ENCODE results near the gene LSP1.

The LSP1 gene

DNA sequence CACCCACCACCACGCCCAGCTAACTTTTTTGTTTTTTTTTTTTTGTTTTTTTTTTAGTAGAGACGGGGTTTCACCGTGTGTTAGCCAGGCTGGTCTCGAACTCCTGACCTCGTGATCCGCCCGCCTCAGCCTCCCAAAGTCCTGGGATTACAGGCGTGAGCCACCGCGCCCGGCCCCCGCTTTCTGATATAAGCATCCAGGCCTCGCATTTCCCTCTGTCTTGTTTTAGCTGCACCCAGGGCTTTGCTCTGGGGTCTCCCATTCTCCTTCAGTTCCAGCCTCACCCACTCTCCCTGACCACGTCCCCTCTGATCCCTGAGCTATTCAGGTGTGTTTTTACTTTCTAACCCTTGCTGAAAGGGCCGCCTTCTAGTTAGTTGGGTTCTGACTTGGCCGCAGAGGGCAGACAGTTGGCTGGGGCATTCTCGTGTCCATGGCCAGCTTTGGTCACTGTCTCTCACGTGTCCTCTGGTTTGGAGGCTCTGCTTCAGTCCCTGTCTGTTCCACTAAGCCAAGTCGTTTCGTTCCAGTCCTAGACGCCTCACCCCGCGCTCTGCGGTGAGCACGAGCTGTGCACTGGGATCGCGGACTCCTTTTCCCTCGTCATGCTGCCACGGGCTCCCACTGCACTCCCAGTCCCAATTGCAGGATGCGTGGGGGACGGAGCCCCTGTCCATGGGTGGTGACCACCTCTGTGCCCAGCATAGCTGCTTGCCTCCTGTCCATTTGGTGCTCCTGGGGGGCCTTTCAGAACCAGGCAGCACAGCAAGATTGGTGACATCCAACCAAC lies 60.6 kb downstream of the LSP1 start:
- Histone ChIP-seq H3K4me1 (ENCODE audit: control insufficient read depth in 1 of 2, insufficient read depth in 2 of 2, low read length in 2 of 2) (no peaks in the 10 kb centered on the region), H3K9me3 (ENCODE audit: control insufficient read depth in 1 of 2, low read length in 2 of 2) (no peaks in the 10 kb centered on the region), H3K27me3 (ENCODE audit: low read depth, low read length) (no peaks in the 10 kb centered on the region), H3K36me3 (ENCODE audit: control insufficient read depth in 1 of 2, insufficient read depth in 2 of 2, low read length in 2 of 2) (no peaks in the 10 kb centered on the region), H3K27ac (ENCODE audit: low read length) (no peak overlapping the region), H3K4me3 (ENCODE audit: low read depth in 1 of 2, low read length in 2 of 2) (no peak overlapping the region)

GRCh38 chr11:1915795-1916131 lies 62.9 kb downstream of the LSP1 start:
- Histone ChIP-seq H3K27ac (ENCODE audit: low read length) (no peak overlapping the region), H3K4me1 (ENCODE audit: control insufficient read depth in 1 of 2, insufficient read depth in 2 of 2, low read length in 2 of 2) (no peaks in the 10 kb centered on the region), H3K27me3 (ENCODE audit: low read depth, low read length) (no peaks in the 10 kb centered on the region)

GRCh38 chr11:1916132-1916985 lies 63.5 kb downstream of the LSP1 start:
- no peak overlapping the region for H3K27ac ChIP-seq (ENCODE audit: low read length)
- H3K9me3 ChIP-seq (ENCODE audit: control insufficient read depth in 1 of 2, low read length in 2 of 2) = no peaks in the 10 kb centered on the region
- no peak overlapping the region for H3K4me3 ChIP-seq (ENCODE audit: low read depth in 1 of 2, low read length in 2 of 2)
- H3K27me3 ChIP-seq (ENCODE audit: low read depth, low read length) = no peaks in the 10 kb centered on the region
- H3K36me3 ChIP-seq (ENCODE audit: control insufficient read depth in 1 of 2, insufficient read depth in 2 of 2, low read length in 2 of 2) = no peaks in the 10 kb centered on the region
- H3K4me1 ChIP-seq (ENCODE audit: control insufficient read depth in 1 of 2, insufficient read depth in 2 of 2, low read length in 2 of 2) = peaks cover 0 to 2% of the 10 kb centered on the region in 2 donors

More at GRCh38 chr11:1915795-1916131, 62.9 kb downstream of the LSP1 start:
- no peak overlapping the region for H3K4me3 ChIP-seq (ENCODE audit: low read depth in 1 of 2, low read length in 2 of 2)
- H3K36me3 ChIP-seq (ENCODE audit: control insufficient read depth in 1 of 2, insufficient read depth in 2 of 2, low read length in 2 of 2) = no peaks in the 10 kb centered on the region
- H3K9me3 ChIP-seq (ENCODE audit: control insufficient read depth in 1 of 2, low read length in 2 of 2) = no peaks in the 10 kb centered on the region

GRCh38 chr11:1916986-1917522 lies 64.2 kb downstream of the LSP1 start:
- Histone ChIP-seq H3K27me3 (ENCODE audit: low read depth, low read length) (no peaks in the 10 kb centered on the region), H3K4me1 (ENCODE audit: control insufficient read depth in 1 of 2, insufficient read depth in 2 of 2, low read length in 2 of 2) (peaks cover 0 to 7% of the 10 kb centered on the region in 2 donors), H3K4me3 (ENCODE audit: low read depth in 1 of 2, low read length in 2 of 2) (no peak overlapping the region), H3K36me3 (ENCODE audit: control insufficient read depth in 1 of 2, insufficient read depth in 2 of 2, low read length in 2 of 2) (no peaks in the 10 kb centered on the region), H3K9me3 (ENCODE audit: control insufficient read depth in 1 of 2, low read length in 2 of 2) (no peaks in the 10 kb centered on the region), H3K27ac (ENCODE audit: low read length) (no peak overlapping the region)

GRCh38 chr11:1917523-1918435 lies 64.9 kb downstream of the LSP1 start:
- Histone ChIP-seq H3K36me3 (ENCODE audit: control insufficient read depth in 1 of 2, insufficient read depth in 2 of 2, low read length in 2 of 2) (no peaks in the 10 kb centered on the region), H3K27me3 (ENCODE audit: low read depth, low read length) (no peaks in the 10 kb centered on the region), H3K4me3 (ENCODE audit: low read depth in 1 of 2, low read length in 2 of 2) (no peak overlapping the region), H3K9me3 (ENCODE audit: control insufficient read depth in 1 of 2, low read length in 2 of 2) (no peaks in the 10 kb centered on the region), H3K27ac (ENCODE audit: low read length) (no peak overlapping the region), H3K4me1 (ENCODE audit: control insufficient read depth in 1 of 2, insufficient read depth in 2 of 2, low read length in 2 of 2) (peaks cover 0 to 14% of the 10 kb centered on the region in 2 donors)

DNA sequence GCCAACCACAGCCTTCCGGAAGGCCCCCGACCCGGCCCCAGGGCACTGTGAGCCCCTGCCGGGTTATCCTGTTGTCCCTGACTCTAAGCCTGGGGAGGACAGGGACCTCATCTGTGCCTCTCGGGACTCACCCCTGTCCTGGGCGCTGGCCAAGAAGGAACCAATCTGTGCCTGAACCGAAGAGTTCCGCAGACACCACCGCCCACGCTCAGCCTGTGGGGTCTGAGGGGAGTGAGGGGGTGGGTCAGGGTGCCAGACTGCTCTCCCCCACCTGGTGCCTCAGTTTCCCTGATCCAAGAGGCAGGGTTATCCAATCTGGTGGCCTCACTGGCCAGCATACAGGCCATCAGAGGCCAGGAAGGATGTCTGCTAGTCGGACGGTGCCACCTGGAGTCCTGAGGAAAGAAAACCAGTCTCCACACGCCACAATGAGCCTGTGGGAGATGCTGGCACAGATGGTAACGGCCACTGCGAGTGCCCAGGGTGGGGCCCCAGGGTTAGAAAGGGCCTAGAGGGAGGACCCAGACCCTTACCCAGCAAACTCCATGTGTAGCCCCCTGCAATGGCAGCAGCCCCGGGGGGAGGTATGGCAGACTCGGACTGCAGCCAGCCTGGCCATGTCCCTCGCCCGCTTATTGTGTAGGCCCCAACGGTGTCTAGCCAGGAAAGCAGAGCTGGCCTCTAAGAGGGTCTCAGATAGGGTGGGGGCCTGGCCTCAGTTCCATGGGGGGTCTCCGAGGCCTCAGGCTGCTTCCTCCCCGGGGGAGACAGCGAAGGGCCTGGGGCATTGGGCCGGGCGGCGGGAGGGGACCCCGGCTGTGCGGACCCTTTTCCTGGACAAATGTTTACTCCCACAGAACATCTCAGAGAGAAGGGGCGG lies 65.8 kb downstream of the LSP1 start:
- H3K27me3 ChIP-seq (ENCODE audit: low read depth, low read length) = no peaks in the 10 kb centered on the region
- no peaks in the 10 kb centered on the region for H3K36me3 ChIP-seq (ENCODE audit: control insufficient read depth in 1 of 2, insufficient read depth in 2 of 2, low read length in 2 of 2)
- no peak overlapping the region for H3K4me3 ChIP-seq (ENCODE audit: low read depth in 1 of 2, low read length in 2 of 2)
- no peak overlapping the region for H3K27ac ChIP-seq (ENCODE audit: low read length)
- H3K9me3 ChIP-seq (ENCODE audit: control insufficient read depth in 1 of 2, low read length in 2 of 2) = no peaks in the 10 kb centered on the region
- peaks cover 0 to 17% of the 10 kb centered on the region in 2 donors for H3K4me1 ChIP-seq (ENCODE audit: control insufficient read depth in 1 of 2, insufficient read depth in 2 of 2, low read length in 2 of 2)

DNA sequence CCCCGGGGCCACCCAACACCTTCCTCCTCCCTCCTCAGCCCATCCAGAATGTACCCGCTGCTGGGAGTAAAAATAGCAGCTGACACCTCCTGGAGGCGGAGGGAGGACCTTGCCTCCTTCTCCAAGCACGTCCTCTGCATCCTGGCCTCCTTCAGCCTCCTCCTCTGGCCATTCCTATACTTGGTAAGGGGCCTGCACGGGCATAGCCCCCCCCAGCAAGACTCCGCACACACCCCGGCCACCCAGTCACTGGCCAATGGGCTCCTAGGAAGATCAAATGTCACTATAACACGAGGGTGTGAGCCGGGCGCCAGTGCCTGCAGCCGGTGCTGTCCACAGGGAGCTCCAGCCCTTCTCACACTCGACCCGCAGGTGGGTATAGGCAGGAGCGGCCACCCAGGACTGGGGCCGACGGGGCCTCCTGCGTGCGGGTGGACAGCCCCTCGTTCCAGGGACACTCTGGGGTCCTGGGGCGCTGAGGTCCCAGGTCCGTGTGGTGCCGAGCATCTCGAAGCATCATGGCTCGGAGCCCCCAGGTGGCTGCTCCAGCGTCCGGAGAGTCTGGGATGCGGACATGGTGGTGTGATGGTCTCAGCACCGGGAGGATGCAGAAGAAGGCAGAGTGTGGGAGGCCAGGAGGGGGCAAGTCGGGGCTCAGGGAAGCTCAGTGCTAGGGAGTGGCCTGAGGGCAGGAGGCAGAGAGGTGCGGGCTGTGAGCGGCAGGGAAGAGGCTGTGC lies 66.7 kb downstream of the LSP1 start, which contains the start of gene TNNT3:
TNNT3 (plus strand) TSS at position 313 of the 737 bp plus-strand sequence. CDS start 3,172 bp downstream, outside the sequence.
- no peak within 1 kb of the TSS for H3K4me3 ChIP-seq (ENCODE audit: low read depth in 1 of 2, low read length in 2 of 2)
- H3K4me1 ChIP-seq (ENCODE audit: control insufficient read depth in 1 of 2, insufficient read depth in 2 of 2, low read length in 2 of 2) = peaks cover 0 to 17% of the 10 kb centered on the region in 2 donors
- no peaks in the 10 kb centered on the region for H3K27me3 ChIP-seq (ENCODE audit: low read depth, low read length)
- no peaks in the 10 kb centered on the region for H3K9me3 ChIP-seq (ENCODE audit: control insufficient read depth in 1 of 2, low read length in 2 of 2)
- no peaks in the 10 kb centered on the region for H3K36me3 ChIP-seq (ENCODE audit: control insufficient read depth in 1 of 2, insufficient read depth in 2 of 2, low read length in 2 of 2)
- no peak within 1 kb of the TSS for H3K27ac ChIP-seq (ENCODE audit: low read length)

DNA sequence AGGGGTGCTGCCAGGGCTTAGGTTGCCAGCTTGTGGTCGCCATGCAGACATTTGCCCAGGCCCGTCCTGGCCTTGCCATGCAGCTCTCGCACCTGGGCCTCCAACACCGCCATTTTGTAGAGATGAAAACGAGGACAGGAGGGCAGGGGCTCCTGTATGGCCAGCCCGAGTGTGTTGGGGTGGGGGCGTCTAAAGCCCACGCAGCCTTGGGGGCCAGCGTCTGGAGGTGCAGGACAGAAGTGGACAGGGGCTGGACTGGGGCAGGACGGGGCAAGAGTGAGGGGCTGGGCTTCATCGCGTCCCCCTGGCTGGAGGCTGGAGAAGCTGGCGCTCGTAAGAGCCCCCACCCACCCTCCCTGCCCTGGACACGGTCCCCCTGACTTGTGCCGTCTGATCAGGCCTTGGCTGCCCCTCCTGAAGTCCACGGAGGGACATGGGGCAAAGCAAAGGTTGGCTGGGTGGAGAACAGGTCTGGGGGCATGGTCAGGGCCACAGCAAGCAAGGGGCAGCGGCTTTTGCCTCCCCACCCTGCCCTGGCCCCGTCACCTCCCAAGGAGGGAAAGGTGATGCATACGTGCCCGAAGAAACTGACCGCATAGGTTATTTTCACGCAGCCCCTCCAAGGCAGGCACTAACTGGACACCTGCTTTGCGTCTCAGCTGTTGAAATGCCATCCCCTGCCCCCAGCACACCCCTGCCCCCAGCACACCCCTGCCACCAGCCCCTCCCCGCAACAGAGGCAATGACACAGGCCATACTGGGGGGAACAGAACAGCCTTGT lies 67.4 kb downstream of the LSP1 start:
- Histone ChIP-seq H3K4me3 (ENCODE audit: low read depth in 1 of 2, low read length in 2 of 2) (no peak overlapping the region), H3K4me1 (ENCODE audit: control insufficient read depth in 1 of 2, insufficient read depth in 2 of 2, low read length in 2 of 2) (peaks cover 0 to 17% of the 10 kb centered on the region in 2 donors), H3K9me3 (ENCODE audit: control insufficient read depth in 1 of 2, low read length in 2 of 2) (no peaks in the 10 kb centered on the region), H3K27ac (ENCODE audit: low read length) (no peak overlapping the region), H3K36me3 (ENCODE audit: control insufficient read depth in 1 of 2, insufficient read depth in 2 of 2, low read length in 2 of 2) (no peaks in the 10 kb centered on the region), H3K27me3 (ENCODE audit: low read depth, low read length) (no peaks in the 10 kb centered on the region)

GRCh38 chr11:1920909-1921573 lies 68.2 kb downstream of the LSP1 start:
- Histone ChIP-seq H3K4me3 (ENCODE audit: low read depth in 1 of 2, low read length in 2 of 2) (no peak overlapping the region), H3K27me3 (ENCODE audit: low read depth, low read length) (no peaks in the 10 kb centered on the region), H3K27ac (ENCODE audit: low read length) (no peak overlapping the region), H3K4me1 (ENCODE audit: control insufficient read depth in 1 of 2, insufficient read depth in 2 of 2, low read length in 2 of 2) (peaks cover 0 to 17% of the 10 kb centered on the region in 2 donors), H3K9me3 (ENCODE audit: control insufficient read depth in 1 of 2, low read length in 2 of 2) (no peaks in the 10 kb centered on the region), H3K36me3 (ENCODE audit: control insufficient read depth in 1 of 2, insufficient read depth in 2 of 2, low read length in 2 of 2) (no peaks in the 10 kb centered on the region)
